WERI-Rb-1 (cell line): Measurements from ENCODE around the gene C17orf100.
A peak's percentile ranks its signal among the peaks of the same experiment; 100 is the strongest.

Experiments used
- DNase-seq: peaks from one replicate; pipeline ENCODE4 v3.0.0-alpha.2; 2020
- H3K27ac ChIP-seq: fragments of 250-450 bp; sonication (Bioruptor Pico); 2 replicates; pipeline ENCODE4 v1.5.1; 2020; ENCODE audit warnings: mild to moderate bottlenecking, moderate library complexity
- H3K27me3 ChIP-seq: fragments of 250-450 bp; sonication (Bioruptor Pico); 2 replicates; pipeline ENCODE4 v1.5.1; 2021; ENCODE audit warnings: mild to moderate bottlenecking, low read depth, moderate library complexity; ENCODE audit not compliant: insufficient read depth, severe bottlenecking
- H3K36me3 ChIP-seq: fragments of 250-450 bp; sonication (Bioruptor Pico); 2 replicates; pipeline ENCODE4 v1.5.1; 2020; ENCODE audit warnings: mild to moderate bottlenecking, moderate library complexity
- H3K4me3 ChIP-seq: 2 replicates; pipeline ENCODE4 v1.5.1; 2011; ENCODE audit warnings: low read depth, mild to moderate bottlenecking, control low read depth, low read length
- H3K9me3 ChIP-seq: fragments of 250-450 bp; sonication (Bioruptor Pico); 2 replicates; pipeline ENCODE4 v1.5.1; 2021; ENCODE audit warnings: mild to moderate bottlenecking, moderate library complexity; ENCODE audit not compliant: severe bottlenecking
- TF ChIP-seq, protein P1 (sequence below): IDR thresholded peaks from 2 replicates; pipeline ENCODE4 v1.5.1; 2011; ENCODE audit warnings: low read depth, mild to moderate bottlenecking, control low read depth, inconsistent platforms, low read length

Gene C17orf100

DNA sequence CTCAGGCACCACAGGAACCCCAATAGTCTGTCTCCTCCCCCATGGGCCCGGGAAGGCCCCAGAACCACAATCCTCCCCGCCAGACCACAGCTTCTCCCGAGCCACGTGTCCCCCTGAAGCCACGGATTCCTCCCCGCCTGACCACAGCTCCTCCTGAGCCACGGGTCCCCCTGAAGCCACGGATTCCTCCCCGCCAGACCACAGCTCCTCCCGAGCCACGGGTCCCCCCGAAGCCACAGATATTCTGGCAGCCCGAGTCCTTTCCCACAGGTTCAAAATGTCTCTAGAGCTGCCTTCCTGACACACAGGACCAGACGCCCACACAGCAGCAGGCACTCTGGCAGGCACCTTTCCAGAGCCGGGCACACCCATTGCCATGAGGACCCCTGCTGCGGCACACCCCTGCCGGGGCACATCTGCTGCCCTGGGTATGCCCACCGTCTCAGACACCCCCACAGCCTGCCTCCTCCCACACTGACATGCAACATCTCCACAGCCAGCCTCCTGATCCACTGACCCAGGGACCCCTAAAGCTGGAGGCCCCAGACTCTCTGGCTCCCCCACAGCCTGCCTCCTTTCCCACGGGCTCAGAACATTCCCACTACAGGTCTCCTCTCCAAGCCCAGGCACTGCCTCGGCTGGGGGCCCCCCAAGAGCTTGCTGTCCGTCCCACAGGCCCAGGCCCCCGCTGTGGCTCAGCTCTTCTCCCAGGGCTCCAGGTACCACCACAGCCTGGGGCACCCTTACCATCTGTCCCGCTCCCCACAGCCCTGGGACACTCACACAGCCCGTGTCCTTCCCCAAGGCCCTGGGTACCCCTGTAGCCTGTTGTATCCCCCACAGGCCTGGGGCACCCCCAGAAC is 13.3 kb upstream of the C17orf100 start:
- no peak overlapping the region for H3K27ac ChIP-seq
- no peak overlapping the region for H3K4me3 ChIP-seq

DNA sequence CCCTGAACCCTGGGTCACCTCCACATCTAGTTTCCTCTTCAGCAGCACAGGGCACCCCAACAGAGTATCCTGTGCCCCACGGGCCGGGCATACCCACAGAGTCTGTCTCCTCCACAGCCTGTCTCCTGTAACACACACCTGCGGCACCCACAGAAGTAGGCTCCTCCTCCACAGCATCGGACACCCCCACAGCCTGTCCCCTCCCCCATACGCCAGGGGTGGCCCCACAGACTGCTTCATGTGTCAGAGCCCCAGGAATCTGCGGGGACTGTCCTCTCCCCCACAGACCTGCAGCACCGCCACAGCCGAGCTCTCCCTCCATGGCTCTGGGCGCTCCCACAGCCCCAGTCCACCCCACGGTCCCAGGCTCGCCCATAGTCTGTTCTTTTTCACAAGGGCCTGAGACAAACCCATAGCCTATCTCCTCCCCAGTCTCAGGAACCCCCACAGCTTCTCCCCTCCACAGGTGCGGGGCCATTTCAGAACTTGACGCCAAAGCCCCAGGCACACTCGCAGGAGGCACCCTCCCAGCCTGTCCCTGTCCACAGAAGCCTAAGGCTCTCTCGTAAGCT is 12.5 kb upstream of the C17orf100 start:
- peaks cover 2% of the 10 kb centered on the region for H3K9me3 ChIP-seq
- no peak overlapping the region; the same call in 1 of the 2 replicates for H3K27ac ChIP-seq
- TF ChIP-seq, protein P1, sequence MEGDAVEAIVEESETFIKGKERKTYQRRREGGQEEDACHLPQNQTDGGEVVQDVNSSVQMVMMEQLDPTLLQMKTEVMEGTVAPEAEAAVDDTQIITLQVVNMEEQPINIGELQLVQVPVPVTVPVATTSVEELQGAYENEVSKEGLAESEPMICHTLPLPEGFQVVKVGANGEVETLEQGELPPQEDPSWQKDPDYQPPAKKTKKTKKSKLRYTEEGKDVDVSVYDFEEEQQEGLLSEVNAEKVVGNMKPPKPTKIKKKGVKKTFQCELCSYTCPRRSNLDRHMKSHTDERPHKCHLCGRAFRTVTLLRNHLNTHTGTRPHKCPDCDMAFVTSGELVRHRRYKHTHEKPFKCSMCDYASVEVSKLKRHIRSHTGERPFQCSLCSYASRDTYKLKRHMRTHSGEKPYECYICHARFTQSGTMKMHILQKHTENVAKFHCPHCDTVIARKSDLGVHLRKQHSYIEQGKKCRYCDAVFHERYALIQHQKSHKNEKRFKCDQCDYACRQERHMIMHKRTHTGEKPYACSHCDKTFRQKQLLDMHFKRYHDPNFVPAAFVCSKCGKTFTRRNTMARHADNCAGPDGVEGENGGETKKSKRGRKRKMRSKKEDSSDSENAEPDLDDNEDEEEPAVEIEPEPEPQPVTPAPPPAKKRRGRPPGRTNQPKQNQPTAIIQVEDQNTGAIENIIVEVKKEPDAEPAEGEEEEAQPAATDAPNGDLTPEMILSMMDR: no peak
- DNase-seq: peak; percentile 11
- H3K36me3 ChIP-seq: peaks cover 41% of the 10 kb centered on the region
- peak overlapping the region; percentile 83 for H3K4me3 ChIP-seq
- no peaks in the 10 kb centered on the region for H3K27me3 ChIP-seq

More for the DNA sequence above, 13.3 kb upstream of the C17orf100 start:
- H3K9me3 ChIP-seq: peaks cover 2% of the 10 kb centered on the region
- H3K27me3 ChIP-seq: no peaks in the 10 kb centered on the region
- no peak for DNase-seq
- peaks cover 43% of the 10 kb centered on the region for H3K36me3 ChIP-seq
- TF ChIP-seq, protein P1: no peak

DNA sequence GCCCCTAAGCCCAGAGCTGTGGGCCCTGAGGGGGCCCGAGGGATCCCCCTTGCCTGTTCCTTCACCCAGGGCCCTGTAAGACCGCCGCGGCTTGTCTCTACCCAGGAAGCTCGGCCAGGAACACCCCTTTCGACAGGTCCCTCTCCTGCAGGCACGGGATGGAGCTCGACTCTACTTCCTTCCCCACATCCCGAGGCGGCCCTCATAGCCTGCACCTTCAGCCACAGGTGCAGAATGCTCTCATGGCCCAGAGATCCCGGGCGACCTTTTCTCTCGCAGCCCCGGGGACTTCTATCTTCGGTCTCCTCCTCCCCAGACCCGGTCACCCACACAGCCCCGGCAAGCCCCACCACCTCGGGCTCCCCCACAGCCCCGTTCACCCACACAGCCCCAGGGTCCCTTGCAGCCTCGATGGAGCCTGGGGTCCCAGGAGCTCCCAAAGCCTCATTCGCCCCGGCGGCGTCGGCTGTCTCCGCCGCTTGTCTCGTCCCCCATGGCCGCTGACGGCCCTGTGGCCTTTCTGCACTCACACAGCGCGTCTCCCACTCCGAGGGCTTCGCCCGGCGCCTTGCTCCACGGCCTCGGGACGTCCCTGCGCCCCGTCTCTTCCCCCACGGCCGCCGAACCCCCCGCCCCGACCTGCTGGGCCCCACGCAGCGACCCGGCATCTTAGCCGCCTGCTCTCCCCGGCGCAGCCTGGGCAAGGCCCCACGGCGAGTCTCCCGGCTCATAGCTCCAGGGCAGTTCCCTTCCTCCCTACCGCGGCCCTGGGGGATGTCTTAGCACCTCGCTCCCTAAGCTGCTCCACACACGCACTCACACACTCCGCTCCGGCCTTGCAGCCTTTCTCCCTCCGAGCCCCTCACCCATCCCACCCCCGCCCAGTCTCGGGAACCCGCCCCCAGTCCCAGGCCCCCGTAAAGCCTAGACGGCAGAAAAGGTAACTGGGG is 11.7 kb upstream of the C17orf100 start:
- peaks cover 2% of the 10 kb centered on the region for H3K9me3 ChIP-seq
- DNase-seq: peak; percentile 59
- H3K36me3 ChIP-seq: peaks cover 41% of the 10 kb centered on the region
- peak overlapping the region; percentile 99 for H3K27ac ChIP-seq
- TF ChIP-seq, protein P1: no peak
- H3K27me3 ChIP-seq: no peaks in the 10 kb centered on the region
- peak overlapping the region; percentile 83 for H3K4me3 ChIP-seq

DNA sequence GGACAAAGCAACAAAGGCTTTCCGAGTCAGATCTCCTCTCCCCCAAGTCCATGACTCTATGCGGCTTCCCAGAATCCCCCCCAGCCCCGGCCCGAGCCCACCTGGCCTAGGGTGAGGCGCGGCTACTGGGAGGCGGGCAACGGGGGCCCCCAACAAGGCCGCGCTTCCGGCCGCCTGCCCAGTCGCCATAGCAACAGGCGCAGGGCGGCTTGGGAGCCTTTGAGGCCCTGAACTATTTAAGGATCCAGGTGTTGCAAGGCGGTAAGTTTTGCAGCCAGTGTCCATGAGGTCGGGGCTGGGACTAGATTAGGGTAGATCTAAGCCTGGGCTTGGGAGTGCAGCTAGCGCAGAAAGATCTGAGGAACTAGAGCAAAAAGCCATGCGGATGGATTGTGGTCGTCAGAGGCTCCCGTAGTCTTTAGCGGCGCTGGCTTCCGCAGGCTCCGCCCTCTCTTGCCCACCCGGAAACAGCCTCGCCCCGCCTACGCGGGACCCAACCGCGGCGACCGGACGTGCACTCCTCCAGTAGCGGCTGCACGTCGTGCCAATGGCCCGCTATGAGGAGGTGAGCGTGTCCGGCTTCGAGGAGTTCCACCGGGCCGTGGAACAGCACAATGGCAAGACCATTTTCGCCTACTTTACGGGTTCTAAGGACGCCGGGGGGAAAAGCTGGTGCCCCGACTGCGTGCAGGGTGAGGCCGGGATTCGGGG is 10.9 kb upstream of the C17orf100 start, which contains the start of the genes KIAA0753 and TXNDC17:
Gene KIAA0753, minus strand, starts transcription at position 176 of the 711 bp plus-strand sequence. CDS start 5,608 bp downstream, outside the sequence.
Gene TXNDC17, plus strand, starts transcription at position 525 of the 711 bp plus-strand sequence. Its CDS starts 23 bp downstream, at position 548.
- TF ChIP-seq, protein P1: no peak
- peaks cover 45% of the 10 kb centered on the region for H3K36me3 ChIP-seq
- H3K4me3 ChIP-seq: peak within 1 kb of the TSS; percentile 83
- no peaks in the 10 kb centered on the region for H3K27me3 ChIP-seq
- DNase-seq: peak; percentile 94
- peak within 1 kb of the TSS; percentile 99 for H3K27ac ChIP-seq
- peaks cover 2% of the 10 kb centered on the region for H3K9me3 ChIP-seq
